CD4-positive, alpha-beta memory T cell (primary cell): ENCODE measurements around the gene HEATR9. TPM values are rescaled to one million over a fixed set of nuclear protein-coding genes. Genes with fewer than 3 reads are reported as not detected.

Experiments
- CTCF ChIA-PET: fragments of 350-600 bp; sonication (Branson Sonifier 250); formaldehyde crosslinking; loops from one replicate; lab custom pipeline; 2021; ENCODE audit warnings: inconsistent platforms; ENCODE audit not compliant: partially characterized antibody; lab: Charles Lee
- POLR2A ChIA-PET: fragments of 350-600 bp; sonication (Branson Sonifier 250); formaldehyde crosslinking; loops from one replicate; lab custom pipeline; 2021; ENCODE audit not compliant: partially characterized antibody; lab: Charles Lee
- DNase-seq, 5 donors: peaks; one replicate each; pipeline versions ENCODE4 v3.0.0 to v3.0.0-alpha.2; 2020 to 2022; ENCODE audit warnings: mixed read lengths in 1 of 5
- H3K27ac ChIP-seq: one replicate; pipeline ENCODE4 v1.7.0; 2013; ENCODE audit warnings: low read depth, low read length
- H3K27me3 ChIP-seq: 2 replicates; pipeline ENCODE4 v1.7.0; 2013; ENCODE audit warnings: mild to moderate bottlenecking, low read length, moderate library complexity; ENCODE audit not compliant: insufficient read depth
- H3K36me3 ChIP-seq: 2 replicates; pipeline ENCODE4 v1.7.0; 2013; ENCODE audit warnings: mild to moderate bottlenecking, low read length, moderate library complexity; ENCODE audit not compliant: insufficient read depth
- H3K4me1 ChIP-seq: 2 replicates; pipeline ENCODE4 v1.7.0; 2013; ENCODE audit warnings: mild to moderate bottlenecking, low read length, moderate library complexity; ENCODE audit not compliant: insufficient read depth
- H3K4me3 ChIP-seq, 2 donors: one replicate each; pipeline ENCODE4 v1.7.0; 2013; ENCODE audit warnings: low read length in 2 of 2, mild to moderate bottlenecking in 1 of 2
- H3K9me3 ChIP-seq, 2 donors: one replicate each; pipeline ENCODE4 v1.7.0; 2013; ENCODE audit warnings: low read length in 2 of 2, control low read depth in 1 of 2; ENCODE audit not compliant: control insufficient read depth in 1 of 2
- H3K27ac Mint-ChIP-seq, 7 donors: one replicate each; pipeline ENCODE4 v1.8.0; 2020 to 2021; ENCODE audit warnings: mixed read lengths in 7 of 7, mild to moderate bottlenecking in 6 of 7, inconsistent platforms in 3 of 7, moderate library complexity in 3 of 7
- H3K27me3 Mint-ChIP-seq, 2 donors: one replicate each; pipeline ENCODE4 v1.8.0; 2020 to 2021; ENCODE audit warnings: mixed read lengths in 2 of 2
- H3K36me3 Mint-ChIP-seq, 2 donors: one replicate each; pipeline ENCODE4 v1.8.0; 2020 to 2021; ENCODE audit warnings: mixed read lengths in 2 of 2, inconsistent platforms in 1 of 2, mild to moderate bottlenecking in 1 of 2
- H3K4me1 Mint-ChIP-seq, 4 donors: one replicate each; pipeline ENCODE4 v1.8.0; 2020 to 2021; ENCODE audit warnings: mixed read lengths in 4 of 4, mild to moderate bottlenecking in 1 of 4
- H3K4me3 Mint-ChIP-seq, 8 donors: one replicate each; pipeline ENCODE4 v1.8.0; 2020 to 2021; ENCODE audit warnings: mixed read lengths in 8 of 8, mild to moderate bottlenecking in 7 of 8, moderate library complexity in 6 of 8, inconsistent platforms in 3 of 8
- H3K9me3 Mint-ChIP-seq, 8 donors: one replicate each; pipeline ENCODE4 v1.8.0; 2020 to 2021; ENCODE audit warnings: mixed read lengths in 8 of 8, mild to moderate bottlenecking in 5 of 8, inconsistent platforms in 3 of 8, moderate library complexity in 1 of 8
- intact Hi-C: fragments of 100-400 bp; cut with micrococcal nuclease; formaldehyde crosslinking; loops from one replicate; pipeline ENCODE4 v1.15.1; 2023
- polyA plus RNA-seq, 2 donors: library from polyadenylated mRNA; unstranded; fragments of 300-500 nt; fragmentation: Illumina TruSeq; gene quantifications; one replicate each; pipeline ENCODE4 v1.2.3, GENCODE V29; 2021
- total RNA-seq, 2 experiments: library from RNA; stranded (reverse); gene quantifications; one replicate each; pipeline ENCODE4 v1.2.3, GENCODE V29; 2021

The HEATR9 gene
- total and polyA plus RNA-seq, 4 experiments from 2014 or later = 2.2 to 2.6 TPM; not detected in 2

- H3K9me3 Mint-ChIP-seq = no peaks in the 10 kb centered on the region
- Histone ChIP-seq H3K27me3 (no peaks in the 10 kb centered on the region), H3K4me1 (peaks cover 52% of the 10 kb centered on the region), H3K9me3 (no peaks in the 10 kb centered on the region), H3K27ac (peak overlapping the region; percentile 19), H3K4me3 (no peak overlapping the region), H3K36me3 (no peaks in the 10 kb centered on the region)
- H3K4me1 Mint-ChIP-seq = peaks cover 34 to 57% (median 48%) of the 10 kb centered on the region in 4 donors
- intact Hi-C loops = no loop called here
- POLR2A ChIA-PET = interaction anchor here (0.7 to 7.8 kb wide), 14 partner anchors 10 to 836 kb away, joined by 3 to 141 read pairs (median 6); partner anchors contain the start of genes CCL5, HEATR9, LYZL6 and RDM1
- DNase-seq = peak in 1 of 5 donors; percentile 36
- peak overlapping the region in 5 of 8 donors; percentile 21 to 70 (median 58) for H3K4me3 Mint-ChIP-seq
- H3K36me3 Mint-ChIP-seq = peaks cover 0 to 2% of the 10 kb centered on the region in 2 donors
- H3K27ac Mint-ChIP-seq = peak overlapping the region; percentile 75 to 95 (median 87)
- CTCF ChIA-PET = interaction anchor here (0.7 to 2.3 kb wide), 9 partner anchors 10 to 260 kb away, joined by 3 to 11 read pairs (median 4); partner anchors contain the start of genes CCL5 and TAF15
- no peaks in the 10 kb centered on the region for H3K27me3 Mint-ChIP-seq
Observed at GRCh38 chr17:35889818-35890773, 21.4 kb upstream of the HEATR9 start.

- no peak overlapping the region for H3K4me3 ChIP-seq
- peaks cover 34 to 55% (median 45%) of the 10 kb centered on the region in 4 donors for H3K4me1 Mint-ChIP-seq
- no peaks in the 10 kb centered on the region for H3K9me3 ChIP-seq
- intact Hi-C loops = no loop called here
- peak overlapping the region; percentile 73 to 95 (median 81) for H3K27ac Mint-ChIP-seq
- ChIA-PET POLR2A (interaction anchor here (1.1 to 7.8 kb wide), 8 partner anchors 11 to 713 kb away, joined by 4 to 141 read pairs (median 12); partner anchors contain the start of genes CCL5, HEATR9, RDM1 and TAF15), CTCF (interaction anchor here (1.2 to 2.3 kb wide), 5 partner anchors 10 to 261 kb away, joined by 4 to 10 read pairs (median 4); partner anchors contain the start of genes CCL5 and TAF15)
- no peaks in the 10 kb centered on the region for H3K36me3 ChIP-seq
- H3K27ac ChIP-seq = no peak overlapping the region
- H3K27me3 Mint-ChIP-seq = no peaks in the 10 kb centered on the region
- peaks cover 52% of the 10 kb centered on the region for H3K4me1 ChIP-seq
- peak overlapping the region in 4 of 8 donors; percentile 24 to 65 (median 46) for H3K4me3 Mint-ChIP-seq
- no peaks in the 10 kb centered on the region for H3K9me3 Mint-ChIP-seq
- H3K36me3 Mint-ChIP-seq = peaks cover 0 to 2% of the 10 kb centered on the region in 2 donors
- peak in 3 of 5 donors; percentile 24 to 41 (median 39) for DNase-seq
- no peaks in the 10 kb centered on the region for H3K27me3 ChIP-seq
Observed at GRCh38 chr17:35889241-35889640, 20.6 kb upstream of the HEATR9 start.

GRCh38 chr17:35879773-35880654 lies 11.3 kb upstream of the HEATR9 start, which contains the start of gene CCL5:
TSS of gene CCL5 (minus strand) at chr17:35880360.
- Histone ChIP-seq H3K4me1 (peaks cover 44% of the 10 kb centered on the region), H3K36me3 (no peaks in the 10 kb centered on the region), H3K27me3 (no peaks in the 10 kb centered on the region), H3K4me3 (peak within 1 kb of the TSS in 1 of 2 donors; percentile 23), H3K9me3 (no peaks in the 10 kb centered on the region), H3K27ac (peak within 1 kb of the TSS; percentile 61)
- H3K4me3 Mint-ChIP-seq = peak within 1 kb of the TSS; percentile 85 to 95 (median 90)
- H3K36me3 Mint-ChIP-seq = peaks cover 5 to 17% of the 10 kb centered on the region in 2 donors
- no peaks in the 10 kb centered on the region for H3K9me3 Mint-ChIP-seq
- ChIA-PET POLR2A (interaction anchor here (0.7 to 9.3 kb wide), 8 partner anchors 9 to 72 kb away, joined by 3 to 141 read pairs (median 9); partner anchors contain the start of gene RDM1), CTCF (interaction anchor here (0.8 to 2.2 kb wide), 4 partner anchors 8 to 133 kb away, joined by 3 to 10 read pairs (median 6); no protein-coding TSS in a partner anchor)
- DNase-seq = peak; percentile 39 to 77 (median 47)
- H3K4me1 Mint-ChIP-seq = peaks cover 15 to 57% (median 38%) of the 10 kb centered on the region in 4 donors
- intact Hi-C loops = no loop called here
- H3K27me3 Mint-ChIP-seq = no peaks in the 10 kb centered on the region
- H3K27ac Mint-ChIP-seq = peak within 1 kb of the TSS; percentile 66 to 92 (median 88)

- no peaks in the 10 kb centered on the region for H3K27me3 Mint-ChIP-seq
- H3K36me3 ChIP-seq = peaks cover 3% of the 10 kb centered on the region
- H3K4me1 ChIP-seq = peaks cover 44% of the 10 kb centered on the region
- peak overlapping the region in 6 of 7 donors; percentile 48 to 88 (median 74) for H3K27ac Mint-ChIP-seq
- H3K27me3 ChIP-seq = no peaks in the 10 kb centered on the region
- peak overlapping the region; percentile 36 for H3K27ac ChIP-seq
- peaks cover 19 to 68% (median 42%) of the 10 kb centered on the region in 4 donors for H3K4me1 Mint-ChIP-seq
- peak overlapping the region in 1 of 2 donors; percentile 42 for H3K4me3 ChIP-seq
- POLR2A ChIA-PET = interaction anchor here (6.3 to 9.3 kb wide), 3 partner anchors 12 to 53 kb away, joined by 26 to 141 read pairs (median 113); partner anchors contain the start of gene RDM1
- peak in 1 of 5 donors; percentile 38 for DNase-seq
- intact Hi-C loops = no loop called here
- H3K9me3 Mint-ChIP-seq = no peaks in the 10 kb centered on the region
- peaks cover 5 to 25% of the 10 kb centered on the region in 2 donors for H3K36me3 Mint-ChIP-seq
- H3K9me3 ChIP-seq = no peaks in the 10 kb centered on the region
- CTCF ChIA-PET = interaction anchor here (0.9 to 1.1 kb wide), 3 partner anchors 31 to 1338 kb away, joined by 3 read pairs; no protein-coding TSS in a partner anchor
- peak overlapping the region; percentile 77 to 95 (median 90) for H3K4me3 Mint-ChIP-seq
Observed at GRCh38 chr17:35878361-35878760, 9.7 kb upstream of the HEATR9 start.

- Histone ChIP-seq H3K27me3 (no peaks in the 10 kb centered on the region), H3K4me3 (no peak overlapping the region), H3K9me3 (no peaks in the 10 kb centered on the region), H3K27ac (no peak overlapping the region), H3K36me3 (peaks cover 3% of the 10 kb centered on the region), H3K4me1 (peaks cover 44% of the 10 kb centered on the region)
- H3K4me3 Mint-ChIP-seq = peak overlapping the region; percentile 17 to 93 (median 80)
- no peak for DNase-seq
- ChIA-PET CTCF (interaction anchor here (0.9 to 1.5 kb wide), 3 partner anchors 12 to 271 kb away, joined by 3 to 4 read pairs (median 4); no protein-coding TSS in a partner anchor), POLR2A (interaction anchor here (1.4 to 9.3 kb wide), 4 partner anchors 13 to 53 kb away, joined by 3 to 141 read pairs (median 70); partner anchors contain the start of gene RDM1)
- H3K4me1 Mint-ChIP-seq = peaks cover 19 to 73% (median 43%) of the 10 kb centered on the region in 4 donors
- intact Hi-C loops = no loop called here
- H3K27me3 Mint-ChIP-seq = no peaks in the 10 kb centered on the region
- H3K36me3 Mint-ChIP-seq = peaks cover 7 to 25% of the 10 kb centered on the region in 2 donors
- peak overlapping the region in 6 of 7 donors; percentile 10 to 88 (median 60) for H3K27ac Mint-ChIP-seq
- H3K9me3 Mint-ChIP-seq = no peaks in the 10 kb centered on the region
Observed at GRCh38 chr17:35877345-35878029, 8.8 kb upstream of the HEATR9 start.
